ENCODE measurements around the gene KCNMA1.

KCNMA1 gene

GRCh38 chr10:77226853-77227565, 410.6 kb downstream of the KCNMA1 start:
- DNase-seq: no peak

GRCh38 chr10:77226452-77226851, 411.2 kb downstream of the KCNMA1 start:
- no peak for DNase-seq

- no peak for DNase-seq
Observed at GRCh38 chr10:77226020-77226419, 411.6 kb downstream of the KCNMA1 start.

GRCh38 chr10:77223526-77224460, 413.8 kb downstream of the KCNMA1 start:
- DNase-seq: no peak

- DNase-seq: no peak
Observed at GRCh38 chr10:77220150-77220549, 417.5 kb downstream of the KCNMA1 start.

GRCh38 chr10:77219046-77219445, 418.6 kb downstream of the KCNMA1 start:
- no peak for DNase-seq

GRCh38 chr10:77214799-77215198, 422.8 kb downstream of the KCNMA1 start:
- no peak for DNase-seq

GRCh38 chr10:77212632-77213031, 425.0 kb downstream of the KCNMA1 start:
- DNase-seq: no peak

- no peak for DNase-seq
Observed at GRCh38 chr10:77210645-77211044, 427.0 kb downstream of the KCNMA1 start.

GRCh38 chr10:77208684-77209256, 428.8 kb downstream of the KCNMA1 start:
- no peak for DNase-seq

GRCh38 chr10:77207828-77208185, 429.8 kb downstream of the KCNMA1 start:
- DNase-seq: no peak

- no peak for DNase-seq
Observed at GRCh38 chr10:77207182-77207827, 430.3 kb downstream of the KCNMA1 start.

GRCh38 chr10:77205135-77205534, 432.5 kb downstream of the KCNMA1 start:
- no peak for DNase-seq

GRCh38 chr10:77204171-77204570, 433.4 kb downstream of the KCNMA1 start:
- no peak for DNase-seq

GRCh38 chr10:77202857-77203256, 434.8 kb downstream of the KCNMA1 start:
- no peak for DNase-seq

GRCh38 chr10:77201135-77202106, 436.2 kb downstream of the KCNMA1 start:
- DNase-seq: no peak

- DNase-seq: no peak
Observed at GRCh38 chr10:77197544-77197943, 440.1 kb downstream of the KCNMA1 start.

- no peak for DNase-seq
Observed at GRCh38 chr10:77196614-77197013, 441.0 kb downstream of the KCNMA1 start.

GRCh38 chr10:77195101-77195500, 442.5 kb downstream of the KCNMA1 start:
- DNase-seq: no peak

GRCh38 chr10:77193001-77193400, 444.6 kb downstream of the KCNMA1 start:
- no peak for DNase-seq

- no peak for DNase-seq
Observed at GRCh38 chr10:77192402-77192801, 445.2 kb downstream of the KCNMA1 start.
